ENCODE measurements around the gene TIAM1. TPM values are rescaled to one million over a fixed set of nuclear protein-coding genes. Genes with fewer than 3 reads are reported as not detected.

The TIAM1 gene
- polyA plus RNA-seq, 3 donors from 2014 or later, result 5.6 to 24.7 (median 9.1) TPM

- no peak overlapping the region for H3K4me3 Mint-ChIP-seq
- peaks cover 0 to 9% (median 0%) of the 10 kb centered on the region in 3 donors for H3K36me3 Mint-ChIP-seq
- H3K9me3 Mint-ChIP-seq, result peaks cover 0 to 4% (median 0%) of the 10 kb centered on the region in 6 donors
- H3K4me1 Mint-ChIP-seq, result peaks cover 17 to 23% of the 10 kb centered on the region in 2 donors
- H3K27me3 Mint-ChIP-seq (ENCODE audit: low read depth in 3 of 3), result peaks cover 0 to 4% (median 0%) of the 10 kb centered on the region in 3 donors
- DNase-seq, result no peak
- H3K27ac Mint-ChIP-seq, result no peak overlapping the region
Observed at GRCh38 chr21:31368361-31368760, 24.3 kb upstream of the TIAM1 start.

- Mint-ChIP-seq H3K4me3 (no peak overlapping the region), H3K9me3 (peaks cover 0 to 4% (median 0%) of the 10 kb centered on the region in 6 donors), H3K4me1 (peaks cover 22 to 29% of the 10 kb centered on the region in 2 donors), H3K27ac (no peak overlapping the region), H3K27me3 (ENCODE audit: low read depth in 3 of 3) (peaks cover 0 to 5% (median 0%) of the 10 kb centered on the region in 3 donors), H3K36me3 (peaks cover 0 to 9% (median 0%) of the 10 kb centered on the region in 3 donors)
- no peak for DNase-seq
Observed at GRCh38 chr21:31367801-31368200, 23.7 kb upstream of the TIAM1 start.

GRCh38 chr21:31366825-31367224 is 22.8 kb upstream of the TIAM1 start:
- peaks cover 0 to 4% (median 0%) of the 10 kb centered on the region in 6 donors for H3K9me3 Mint-ChIP-seq
- H3K4me1 Mint-ChIP-seq, result peaks cover 23 to 33% of the 10 kb centered on the region in 2 donors
- H3K36me3 Mint-ChIP-seq, result peaks cover 0 to 9% (median 0%) of the 10 kb centered on the region in 3 donors
- no peak for DNase-seq
- H3K27me3 Mint-ChIP-seq (ENCODE audit: low read depth in 3 of 3), result peaks cover 0 to 4% (median 0%) of the 10 kb centered on the region in 3 donors
- no peak overlapping the region for H3K4me3 Mint-ChIP-seq
- no peak overlapping the region for H3K27ac Mint-ChIP-seq

GRCh38 chr21:31364253-31364945 is 20.3 kb upstream of the TIAM1 start:
- Mint-ChIP-seq H3K4me3 (peak overlapping the region; percentile 51 to 62 (median 55)), H3K36me3 (peaks cover 0 to 9% (median 0%) of the 10 kb centered on the region in 3 donors), H3K27ac (peak overlapping the region in 4 of 6 donors; percentile 23 to 76 (median 40)), H3K4me1 (peaks cover 23 to 33% of the 10 kb centered on the region in 2 donors), H3K27me3 (ENCODE audit: low read depth in 3 of 3) (peaks cover 0 to 4% (median 1%) of the 10 kb centered on the region in 3 donors), H3K9me3 (peaks cover 0 to 6% (median under 1%) of the 10 kb centered on the region in 6 donors)
- DNase-seq, result no peak

- Mint-ChIP-seq H3K27ac (peak overlapping the region in 5 of 6 donors; percentile 23 to 76 (median 36)), H3K4me3 (peak overlapping the region; percentile 51 to 62 (median 55)), H3K9me3 (peaks cover 0 to 8% (median 2%) of the 10 kb centered on the region in 6 donors), H3K27me3 (ENCODE audit: low read depth in 3 of 3) (peaks cover 0 to 4% (median 1%) of the 10 kb centered on the region in 3 donors), H3K36me3 (peaks cover 0 to 9% (median 0%) of the 10 kb centered on the region in 3 donors), H3K4me1 (peaks cover 23 to 33% of the 10 kb centered on the region in 2 donors)
- no peak for DNase-seq
Observed at GRCh38 chr21:31363720-31364119, 19.7 kb upstream of the TIAM1 start.

- no peak for DNase-seq
- Mint-ChIP-seq H3K27me3 (ENCODE audit: low read depth in 3 of 3) (peaks cover 0 to 4% (median 1%) of the 10 kb centered on the region in 3 donors), H3K36me3 (peaks cover 0 to 3% (median 0%) of the 10 kb centered on the region in 3 donors), H3K27ac (no peak overlapping the region), H3K4me1 (peaks cover 27 to 41% of the 10 kb centered on the region in 2 donors), H3K9me3 (peaks cover 0 to 8% (median 2%) of the 10 kb centered on the region in 6 donors), H3K4me3 (no peak overlapping the region)
Observed at GRCh38 chr21:31360717-31361116, 16.7 kb upstream of the TIAM1 start.

- Mint-ChIP-seq H3K4me1 (peaks cover 27 to 41% of the 10 kb centered on the region in 2 donors), H3K27me3 (ENCODE audit: low read depth in 3 of 3) (peaks cover 0 to 5% (median 2%) of the 10 kb centered on the region in 3 donors), H3K27ac (no peak overlapping the region)
Observed at GRCh38 chr21:31358158-31358557, 14.1 kb upstream of the TIAM1 start.

GRCh38 chr21:31356440-31356839 is 12.4 kb upstream of the TIAM1 start:
- Mint-ChIP-seq H3K27me3 (ENCODE audit: low read depth in 3 of 3) (peaks cover 0 to 5% (median 1%) of the 10 kb centered on the region in 3 donors), H3K36me3 (no peaks in the 10 kb centered on the region), H3K4me1 (peaks cover 28 to 42% of the 10 kb centered on the region in 2 donors), H3K27ac (no peak overlapping the region), H3K9me3 (peaks cover 0 to 5% (median 2%) of the 10 kb centered on the region in 6 donors), H3K4me3 (no peak overlapping the region)
- DNase-seq, result no peak

More at GRCh38 chr21:31358158-31358557, 14.1 kb upstream of the TIAM1 start:
- Mint-ChIP-seq H3K36me3 (no peaks in the 10 kb centered on the region), H3K9me3 (peaks cover 0 to 5% (median 2%) of the 10 kb centered on the region in 6 donors), H3K4me3 (no peak overlapping the region)
- no peak for DNase-seq

- peaks cover 0 to 4% (median under 1%) of the 10 kb centered on the region in 6 donors for H3K9me3 Mint-ChIP-seq
- peak; percentile 48 to 66 (median 51) for DNase-seq
- H3K4me3 Mint-ChIP-seq, result peak overlapping the region; percentile 38 to 69 (median 54)
- H3K27ac Mint-ChIP-seq, result peak overlapping the region; percentile 62 to 88 (median 72)
- peaks cover 0 to 4% (median 1%) of the 10 kb centered on the region in 3 donors for H3K27me3 Mint-ChIP-seq (ENCODE audit: low read depth in 3 of 3)
- peaks cover 28 to 42% of the 10 kb centered on the region in 2 donors for H3K4me1 Mint-ChIP-seq
- H3K36me3 Mint-ChIP-seq, result no peaks in the 10 kb centered on the region
Observed at GRCh38 chr21:31354604-31355443, 10.8 kb upstream of the TIAM1 start.

- Mint-ChIP-seq H3K36me3 (no peaks in the 10 kb centered on the region), H3K27me3 (ENCODE audit: low read depth in 3 of 3) (peaks cover 0 to 4% (median 1%) of the 10 kb centered on the region in 3 donors), H3K4me1 (peaks cover 28 to 42% of the 10 kb centered on the region in 2 donors), H3K9me3 (peaks cover 0 to under 1% (median 0%) of the 10 kb centered on the region in 6 donors), H3K4me3 (peak overlapping the region in 4 of 5 donors; percentile 38 to 64 (median 54)), H3K27ac (peak overlapping the region; percentile 62 to 88 (median 72))
- DNase-seq, result no peak
Observed at GRCh38 chr21:31354122-31354521, 10.1 kb upstream of the TIAM1 start.

- Mint-ChIP-seq H3K36me3 (no peaks in the 10 kb centered on the region), H3K27ac (no peak overlapping the region), H3K9me3 (peaks cover 0 to 2% (median 0%) of the 10 kb centered on the region in 6 donors), H3K4me1 (peaks cover 28 to 42% of the 10 kb centered on the region in 2 donors), H3K27me3 (ENCODE audit: low read depth in 3 of 3) (peaks cover 0 to 4% (median 1%) of the 10 kb centered on the region in 3 donors), H3K4me3 (peak overlapping the region in 3 of 5 donors; percentile 6 to 22 (median 6))
- no peak for DNase-seq
Observed at GRCh38 chr21:31352836-31353235, 8.8 kb upstream of the TIAM1 start.

- Mint-ChIP-seq H3K27ac (peak overlapping the region in 1 of 6 donors; percentile 64), H3K36me3 (no peaks in the 10 kb centered on the region), H3K4me1 (peaks cover 28 to 42% of the 10 kb centered on the region in 2 donors), H3K4me3 (no peak overlapping the region), H3K9me3 (peaks cover 0 to 2% (median 0%) of the 10 kb centered on the region in 6 donors), H3K27me3 (ENCODE audit: low read depth in 3 of 3) (peaks cover 0 to 4% (median 3%) of the 10 kb centered on the region in 3 donors)
- DNase-seq, result no peak
Observed at GRCh38 chr21:31351960-31352359, 7.9 kb upstream of the TIAM1 start.

- H3K9me3 Mint-ChIP-seq, result peaks cover 0 to 3% (median 0%) of the 10 kb centered on the region in 6 donors
- H3K27ac Mint-ChIP-seq, result no peak overlapping the region
- DNase-seq, result no peak
- H3K27me3 Mint-ChIP-seq (ENCODE audit: low read depth in 3 of 3), result peaks cover 0 to 4% (median 3%) of the 10 kb centered on the region in 3 donors
- peaks cover 28 to 41% of the 10 kb centered on the region in 2 donors for H3K4me1 Mint-ChIP-seq
- no peak overlapping the region for H3K4me3 Mint-ChIP-seq
- no peaks in the 10 kb centered on the region for H3K36me3 Mint-ChIP-seq
Observed at GRCh38 chr21:31351438-31351837, 7.4 kb upstream of the TIAM1 start.
